Liver (tissue), 9 donors: ENCODE results near the gene CCT5. TPM values are rescaled to one million over a fixed set of nuclear protein-coding genes. Genes with fewer than 3 reads are reported as not detected.

Experiments used
- DNase-seq: peaks from one replicate; pipeline ENCODE4 v3.0.0-alpha.2; 2017; ENCODE audit warnings: low spot score
- H3K27ac ChIP-seq, 2 donors: one replicate each; pipeline ENCODE4 v1.7.0; 2013; ENCODE audit warnings: inconsistent platforms in 2 of 2, low read length in 2 of 2, control low read depth in 1 of 2, low read depth in 1 of 2, mild to moderate bottlenecking in 1 of 2
- H3K27me3 ChIP-seq, 4 donors: one replicate each; pipeline versions ENCODE4 v1.6.1 to v1.7.0; 2013; ENCODE audit warnings: low read length in 3 of 4, inconsistent platforms in 1 of 4, mild to moderate bottlenecking in 1 of 4, moderate library complexity in 1 of 4; ENCODE audit not compliant: control insufficient read depth in 4 of 4, insufficient read depth in 4 of 4
- H3K36me3 ChIP-seq, 4 donors: one replicate each; pipeline versions ENCODE4 v1.6.1 to v1.7.0; 2013; ENCODE audit warnings: low read length in 3 of 4, mild to moderate bottlenecking in 3 of 4, low read depth in 1 of 4, moderate library complexity in 1 of 4; ENCODE audit not compliant: control insufficient read depth in 4 of 4, insufficient read depth in 3 of 4
- H3K4me1 ChIP-seq, 4 donors: one replicate each; pipeline versions ENCODE4 v1.6.1 to v1.7.0; 2013; ENCODE audit warnings: low read length in 3 of 4, mild to moderate bottlenecking in 3 of 4, moderate library complexity in 1 of 4; ENCODE audit not compliant: control insufficient read depth in 4 of 4, insufficient read depth in 4 of 4
- H3K4me3 ChIP-seq, 3 donors: one replicate each; pipeline versions ENCODE4 v1.6.1 to v1.7.0; 2013; ENCODE audit warnings: low read length in 3 of 3, control low read depth in 1 of 3, low read depth in 1 of 3, mild to moderate bottlenecking in 1 of 3
- H3K9ac ChIP-seq, 2 donors: one replicate each; pipeline ENCODE4 v1.7.0; 2013; ENCODE audit warnings: low read length in 2 of 2, mild to moderate bottlenecking in 2 of 2, moderate library complexity in 2 of 2, control low read depth in 1 of 2, low read depth in 1 of 2
- H3K9me3 ChIP-seq, 4 donors: one replicate each; pipeline versions ENCODE4 v1.6.1 to v1.7.0; 2013; ENCODE audit warnings: low read length in 3 of 4; ENCODE audit not compliant: control insufficient read depth in 4 of 4
- EGR1 ChIP-seq, 2 donors: IDR thresholded peaks; 2 replicates each; pipeline ENCODE4 v1.6.1; 2016 to 2018; ENCODE audit warnings: antibody characterized with exemption in 2 of 2, low read depth in 2 of 2
- FOXA1 ChIP-seq: IDR thresholded peaks from 2 replicates; pipeline ENCODE4 v1.6.1; 2016; ENCODE audit warnings: antibody characterized with exemption
- FOXA2 ChIP-seq: IDR thresholded peaks from 2 replicates; pipeline ENCODE4 v1.6.1; 2016; ENCODE audit warnings: antibody characterized with exemption
- GABPA ChIP-seq, 2 donors: IDR thresholded peaks in 1 of 2; conservative IDR thresholded peaks in 1 of 2; 2 replicates each; pipeline ENCODE4 v1.6.1; 2016; ENCODE audit warnings: antibody characterized with exemption in 2 of 2, mild to moderate bottlenecking in 1 of 2, moderate library complexity in 1 of 2
- HNF4A ChIP-seq, 2 donors: conservative IDR thresholded peaks; 2 replicates each; pipeline ENCODE4 v1.6.1; 2016; ENCODE audit warnings: antibody characterized with exemption in 2 of 2, mild to moderate bottlenecking in 2 of 2
- HNF4G ChIP-seq: IDR thresholded peaks from 2 replicates; pipeline ENCODE4 v1.6.1; 2016; ENCODE audit warnings: antibody characterized with exemption
- JUND ChIP-seq, 2 donors: IDR thresholded peaks; 2 replicates each; pipeline ENCODE4 v1.6.1; 2016; ENCODE audit warnings: antibody characterized with exemption in 2 of 2
- NR2F2 ChIP-seq: IDR thresholded peaks from 2 replicates; pipeline ENCODE4 v1.6.1; 2016; ENCODE audit warnings: antibody characterized with exemption
- RAD21 ChIP-seq, 2 donors: IDR thresholded peaks; 2 replicates each; pipeline ENCODE4 v1.6.1; 2016; ENCODE audit warnings: antibody characterized with exemption in 2 of 2, mild to moderate bottlenecking in 2 of 2
- RXRA ChIP-seq, 2 donors: IDR thresholded peaks; 2 replicates each; pipeline ENCODE4 v1.6.1; 2017 to 2018; ENCODE audit warnings: antibody characterized with exemption in 2 of 2, mild to moderate bottlenecking in 1 of 2
- SP1 ChIP-seq: IDR thresholded peaks from 2 replicates; pipeline ENCODE4 v1.6.1; 2018; ENCODE audit warnings: antibody characterized with exemption, mild to moderate bottlenecking
- TAF1 ChIP-seq: conservative IDR thresholded peaks from 2 replicates; pipeline ENCODE4 v1.6.1; 2016; ENCODE audit warnings: antibody characterized with exemption, mild to moderate bottlenecking
- YY1 ChIP-seq: IDR thresholded peaks from 2 replicates; pipeline ENCODE4 v1.6.1; 2016; ENCODE audit warnings: antibody characterized with exemption, mild to moderate bottlenecking
- WGBS: extraction: QIAGEN DNeasy Blood & Tissue Kit; methylation state at CpG from one replicate; pipeline ENCODE4 v1.1.7; 2013; 5-methylcytosine and 5-hydroxymethylcytosine counted together
- polyA plus RNA-seq, 2 donors: library from polyadenylated mRNA; stranded (reverse) in 1 of 2; unstranded in 1 of 2; fragments of 200-250 nt in 1 of 2; fragments of >200 nt in 1 of 2; fragmentation: Nextera tagmentation in 1 of 2; extraction: Ambion mirVana in 1 of 2; gene quantifications; one replicate each; pipeline versions ENCODE4 v1.2.1 to v1.2.3, GENCODE V29; 2013 to 2015
- total RNA-seq, 2 donors: library from RNA; depleted of rRNA; stranded (reverse); fragments of >200 nt; gene quantifications; one replicate each; pipeline ENCODE4 v1.2.3, GENCODE V29; 2014
- TF ChIP-seq, protein P1 (sequence below): fragments of 150-350 bp; IDR thresholded peaks from 2 replicates; pipeline ENCODE4 v1.5.1; 2017; ENCODE audit warnings: improper control_type of control experiment, low read depth, low read length; ENCODE audit not compliant: missing input control
- TF ChIP-seq, protein P2 (sequence below): IDR thresholded peaks from 2 replicates; pipeline ENCODE4 v1.6.1; 2016; ENCODE audit warnings: antibody characterized with exemption
- TF ChIP-seq, protein P3 (sequence below): IDR thresholded peaks from 2 replicates; pipeline ENCODE4 v1.6.1; 2016; ENCODE audit warnings: antibody characterized with exemption
- TF ChIP-seq, protein P4 (sequence below): IDR thresholded peaks from 2 replicates; pipeline ENCODE4 v1.6.1; 2016; ENCODE audit warnings: antibody characterized with exemption, mild to moderate bottlenecking
- TF ChIP-seq, protein P5 (sequence below): IDR thresholded peaks from 2 replicates; pipeline ENCODE4 v1.6.1; 2016; ENCODE audit warnings: antibody characterized with exemption
- donor health status: healthy.
- donor health status: healthy.
- donor health status: healthy.
- donor health status: healthy.
- donor health status: healthy.

Gene CCT5
- total RNA-seq (100 to 1,000 TPM; 130 to 157 TPM), polyA plus RNA-seq (10 to 100 TPM; 68.4 to 79.6 TPM)

DNA sequence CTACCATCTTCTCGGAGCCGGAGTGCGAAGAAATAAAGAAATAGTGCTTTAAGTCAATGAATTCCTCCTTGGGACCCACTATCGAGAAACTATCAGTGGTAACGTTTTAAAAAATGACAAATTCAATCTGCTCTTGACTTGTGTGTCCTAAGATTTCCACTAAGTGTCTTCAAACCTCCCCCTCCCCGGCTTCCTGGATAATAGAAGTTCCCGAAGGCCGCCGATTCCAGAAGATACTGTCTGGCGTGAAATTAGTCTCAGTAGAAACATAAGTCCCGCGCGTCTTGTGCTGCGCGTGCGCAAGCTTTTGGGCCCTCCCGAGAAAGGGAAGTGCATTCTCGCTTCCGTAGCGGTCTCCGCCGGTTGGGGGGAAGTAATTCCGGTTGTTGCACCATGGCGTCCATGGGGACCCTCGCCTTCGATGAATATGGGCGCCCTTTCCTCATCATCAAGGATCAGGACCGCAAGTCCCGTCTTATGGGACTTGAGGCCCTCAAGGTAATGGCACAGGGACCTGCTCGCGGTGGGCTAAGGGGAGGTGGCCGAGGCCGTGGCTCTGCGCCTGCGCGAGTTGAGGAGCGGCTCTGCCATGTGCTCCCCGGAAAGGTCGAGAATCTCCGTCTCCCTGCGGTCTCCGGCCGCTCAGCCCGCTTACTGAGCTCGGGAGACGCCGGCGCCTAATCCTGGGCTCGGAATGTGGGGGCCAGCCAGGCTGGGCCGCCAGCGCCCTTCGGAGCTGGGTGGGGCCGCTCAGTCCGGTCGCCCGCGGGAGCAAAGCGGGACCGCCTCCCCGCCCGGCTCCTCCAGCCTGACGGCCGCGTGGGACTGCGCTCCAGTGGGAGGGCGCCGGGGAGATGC, at the start of gene CCT5:
Gene CCT5, plus strand, starts transcription at position 333 of the 858 bp plus-strand sequence. Its CDS starts 61 bp downstream, at position 394.
- peak; percentile 64 to 69 for TF ChIP-seq EGR1 (IDR thresholded peaks at IDR 0.05; ENCODE audit: low read depth in 2 of 2)
- TF ChIP-seq TAF1 = no peak
- TF ChIP-seq, protein P1, sequence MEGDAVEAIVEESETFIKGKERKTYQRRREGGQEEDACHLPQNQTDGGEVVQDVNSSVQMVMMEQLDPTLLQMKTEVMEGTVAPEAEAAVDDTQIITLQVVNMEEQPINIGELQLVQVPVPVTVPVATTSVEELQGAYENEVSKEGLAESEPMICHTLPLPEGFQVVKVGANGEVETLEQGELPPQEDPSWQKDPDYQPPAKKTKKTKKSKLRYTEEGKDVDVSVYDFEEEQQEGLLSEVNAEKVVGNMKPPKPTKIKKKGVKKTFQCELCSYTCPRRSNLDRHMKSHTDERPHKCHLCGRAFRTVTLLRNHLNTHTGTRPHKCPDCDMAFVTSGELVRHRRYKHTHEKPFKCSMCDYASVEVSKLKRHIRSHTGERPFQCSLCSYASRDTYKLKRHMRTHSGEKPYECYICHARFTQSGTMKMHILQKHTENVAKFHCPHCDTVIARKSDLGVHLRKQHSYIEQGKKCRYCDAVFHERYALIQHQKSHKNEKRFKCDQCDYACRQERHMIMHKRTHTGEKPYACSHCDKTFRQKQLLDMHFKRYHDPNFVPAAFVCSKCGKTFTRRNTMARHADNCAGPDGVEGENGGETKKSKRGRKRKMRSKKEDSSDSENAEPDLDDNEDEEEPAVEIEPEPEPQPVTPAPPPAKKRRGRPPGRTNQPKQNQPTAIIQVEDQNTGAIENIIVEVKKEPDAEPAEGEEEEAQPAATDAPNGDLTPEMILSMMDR = no peak
- peak; percentile 88 for TF ChIP-seq YY1
- no peak for TF ChIP-seq FOXA2
- TF ChIP-seq JUND (IDR thresholded peaks at IDR 0.05) = peak; percentile 27 to 29
- TF ChIP-seq, protein P2, sequence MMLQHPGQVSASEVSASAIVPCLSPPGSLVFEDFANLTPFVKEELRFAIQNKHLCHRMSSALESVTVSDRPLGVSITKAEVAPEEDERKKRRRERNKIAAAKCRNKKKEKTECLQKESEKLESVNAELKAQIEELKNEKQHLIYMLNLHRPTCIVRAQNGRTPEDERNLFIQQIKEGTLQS = no peak
- TF ChIP-seq, protein P3, sequence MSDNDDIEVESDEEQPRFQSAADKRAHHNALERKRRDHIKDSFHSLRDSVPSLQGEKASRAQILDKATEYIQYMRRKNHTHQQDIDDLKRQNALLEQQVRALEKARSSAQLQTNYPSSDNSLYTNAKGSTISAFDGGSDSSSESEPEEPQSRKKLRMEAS = peak; percentile 80
- TF ChIP-seq RAD21 (IDR thresholded peaks at IDR 0.05) = no peak
- peak in 1 of 2 donors; percentile 6 for TF ChIP-seq RXRA (IDR thresholded peaks at IDR 0.05)
- TF ChIP-seq, protein P4, sequence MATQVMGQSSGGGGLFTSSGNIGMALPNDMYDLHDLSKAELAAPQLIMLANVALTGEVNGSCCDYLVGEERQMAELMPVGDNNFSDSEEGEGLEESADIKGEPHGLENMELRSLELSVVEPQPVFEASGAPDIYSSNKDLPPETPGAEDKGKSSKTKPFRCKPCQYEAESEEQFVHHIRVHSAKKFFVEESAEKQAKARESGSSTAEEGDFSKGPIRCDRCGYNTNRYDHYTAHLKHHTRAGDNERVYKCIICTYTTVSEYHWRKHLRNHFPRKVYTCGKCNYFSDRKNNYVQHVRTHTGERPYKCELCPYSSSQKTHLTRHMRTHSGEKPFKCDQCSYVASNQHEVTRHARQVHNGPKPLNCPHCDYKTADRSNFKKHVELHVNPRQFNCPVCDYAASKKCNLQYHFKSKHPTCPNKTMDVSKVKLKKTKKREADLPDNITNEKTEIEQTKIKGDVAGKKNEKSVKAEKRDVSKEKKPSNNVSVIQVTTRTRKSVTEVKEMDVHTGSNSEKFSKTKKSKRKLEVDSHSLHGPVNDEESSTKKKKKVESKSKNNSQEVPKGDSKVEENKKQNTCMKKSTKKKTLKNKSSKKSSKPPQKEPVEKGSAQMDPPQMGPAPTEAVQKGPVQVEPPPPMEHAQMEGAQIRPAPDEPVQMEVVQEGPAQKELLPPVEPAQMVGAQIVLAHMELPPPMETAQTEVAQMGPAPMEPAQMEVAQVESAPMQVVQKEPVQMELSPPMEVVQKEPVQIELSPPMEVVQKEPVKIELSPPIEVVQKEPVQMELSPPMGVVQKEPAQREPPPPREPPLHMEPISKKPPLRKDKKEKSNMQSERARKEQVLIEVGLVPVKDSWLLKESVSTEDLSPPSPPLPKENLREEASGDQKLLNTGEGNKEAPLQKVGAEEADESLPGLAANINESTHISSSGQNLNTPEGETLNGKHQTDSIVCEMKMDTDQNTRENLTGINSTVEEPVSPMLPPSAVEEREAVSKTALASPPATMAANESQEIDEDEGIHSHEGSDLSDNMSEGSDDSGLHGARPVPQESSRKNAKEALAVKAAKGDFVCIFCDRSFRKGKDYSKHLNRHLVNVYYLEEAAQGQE = peak; percentile 76
- TF ChIP-seq FOXA1 = no peak
- no peak for TF ChIP-seq NR2F2
- TF ChIP-seq HNF4A (conservative IDR thresholded peaks at IDR 0.05) = peak in 1 of 2 donors; percentile 15
- TF ChIP-seq GABPA (IDR thresholded peaks at IDR 0.05 in 1 of 2, conservative IDR thresholded peaks at IDR 0.05 in 1 of 2) = peak; percentile 64 to 89
- TF ChIP-seq HNF4G = no peak
- TF ChIP-seq SP1 = peak; percentile 69
- TF ChIP-seq, protein P5, sequence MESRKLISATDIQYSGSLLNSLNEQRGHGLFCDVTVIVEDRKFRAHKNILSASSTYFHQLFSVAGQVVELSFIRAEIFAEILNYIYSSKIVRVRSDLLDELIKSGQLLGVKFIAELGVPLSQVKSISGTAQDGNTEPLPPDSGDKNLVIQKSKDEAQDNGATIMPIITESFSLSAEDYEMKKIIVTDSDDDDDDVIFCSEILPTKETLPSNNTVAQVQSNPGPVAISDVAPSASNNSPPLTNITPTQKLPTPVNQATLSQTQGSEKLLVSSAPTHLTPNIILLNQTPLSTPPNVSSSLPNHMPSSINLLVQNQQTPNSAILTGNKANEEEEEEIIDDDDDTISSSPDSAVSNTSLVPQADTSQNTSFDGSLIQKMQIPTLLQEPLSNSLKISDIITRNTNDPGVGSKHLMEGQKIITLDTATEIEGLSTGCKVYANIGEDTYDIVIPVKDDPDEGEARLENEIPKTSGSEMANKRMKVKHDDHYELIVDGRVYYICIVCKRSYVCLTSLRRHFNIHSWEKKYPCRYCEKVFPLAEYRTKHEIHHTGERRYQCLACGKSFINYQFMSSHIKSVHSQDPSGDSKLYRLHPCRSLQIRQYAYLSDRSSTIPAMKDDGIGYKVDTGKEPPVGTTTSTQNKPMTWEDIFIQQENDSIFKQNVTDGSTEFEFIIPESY = peak; percentile 98
- peak; percentile 87 for DNase-seq
- Histone ChIP-seq H3K36me3 (peaks cover 0 to 15% (median 4%) of the 10 kb centered on the region in 4 donors), H3K27ac (peak within 1 kb of the TSS; percentile 87 to 90), H3K9me3 (no peaks in the 10 kb centered on the region), H3K4me3 (peak within 1 kb of the TSS; percentile 78 to 99 (median 90)), H3K4me1 (peaks cover 5 to 24% (median 20%) of the 10 kb centered on the region in 4 donors), H3K9ac (peak within 1 kb of the TSS; percentile 96 to 97), H3K27me3 (no peaks in the 10 kb centered on the region)
- WGBS = under 1% methylated on average over 67 of the region's 67 CpGs
